Panc1 (cell line): ENCODE data around the gene AKT1S1. TPM values are rescaled to one million over a fixed set of nuclear protein-coding genes. Genes with fewer than 3 reads are reported as not detected.

Experiments
- ATAC-seq: fragments of 200-7000 bp; cut with Tn5 transposase; 2 replicates; pipeline ENCODE4 v1.9.1; 2020; ENCODE audit warnings: mild to moderate bottlenecking, moderate library complexity
- BruUV-seq: library from RNA; stranded (reverse); fragments of 400-500 nt; replicated peaks from 2 replicates; lab custom pipeline; 2021; lab: Mats Ljungman, UMichigan
- CTCF ChIA-PET: fragments of 300-600 bp; sonication (Branson Sonifier 250); formaldehyde crosslinking; loops from one replicate; lab custom pipeline; 2022; ENCODE audit warnings: antibody characterized with exemption; lab: Charles Lee
- POLR2A ChIA-PET: fragments of 300-600 bp; sonication (Branson Sonifier 250); formaldehyde crosslinking; loops from one replicate; lab custom pipeline; 2022; ENCODE audit warnings: antibody characterized with exemption; lab: Charles Lee
- DNase-seq: peaks from one replicate; pipeline ENCODE4 v3.0.0-alpha.2; 2010; ENCODE audit warnings: low read depth, low spot score
- H3K27ac ChIP-seq: 2 replicates; pipeline ENCODE4 v1.5.1; 2011; ENCODE audit warnings: mild to moderate bottlenecking, low read length, inconsistent platforms
- H3K27me3 ChIP-seq: fragments of 200-500 bp; sonication (Bioruptor generic); 2 replicates; pipeline ENCODE4 v1.6.0; 2014; ENCODE audit warnings: low read length, inconsistent platforms; ENCODE audit not compliant: control insufficient read depth, insufficient read depth
- H3K36me3 ChIP-seq: fragments of 200-500 bp; sonication (Bioruptor generic); 2 replicates; pipeline ENCODE4 v1.5.1; 2014; ENCODE audit warnings: inconsistent platforms, mild to moderate bottlenecking, low read length, moderate library complexity; ENCODE audit not compliant: control insufficient read depth, insufficient read depth
- H3K4me1 ChIP-seq: 2 replicates; pipeline ENCODE4 v1.5.1; 2011; ENCODE audit warnings: inconsistent platforms, mild to moderate bottlenecking, low read length, moderate library complexity; ENCODE audit not compliant: control insufficient read depth, insufficient read depth
- H3K4me3 ChIP-seq, 2 experiments: 2 replicates each; pipeline ENCODE4 v1.5.1; 2011 to 2012; ENCODE audit warnings: low read depth in 2 of 2, low read length in 2 of 2, mild to moderate bottlenecking in 2 of 2, inconsistent platforms in 1 of 2, moderate library complexity in 1 of 2
- H3K9me3 ChIP-seq: fragments of 200-500 bp; sonication (Bioruptor generic); 2 replicates; pipeline ENCODE4 v1.5.1; 2014; ENCODE audit warnings: low read depth, mild to moderate bottlenecking, inconsistent platforms, low read length, moderate library complexity; ENCODE audit not compliant: control insufficient read depth, insufficient read depth
- CTCF ChIP-seq: fragments of 450-650 bp; IDR thresholded peaks from 2 replicates; pipeline ENCODE4 v1.5.1; 2017; ENCODE audit warnings: mild to moderate bottlenecking
- POLR2AphosphoS5 ChIP-seq: IDR thresholded peaks from 2 replicates; pipeline ENCODE4 v1.6.1; 2012; ENCODE audit warnings: mild to moderate bottlenecking, low read depth, low read length, moderate library complexity
- REST ChIP-seq, 2 experiments: IDR thresholded peaks; 2 replicates each; pipeline ENCODE4 v1.6.1; 2011 to 2012; ENCODE audit warnings: low read depth in 2 of 2, control low read depth in 1 of 2, low read length in 1 of 2, mild to moderate bottlenecking in 1 of 2, moderate library complexity in 1 of 2; ENCODE audit not compliant: insufficient read depth in 1 of 2
- SIN3A ChIP-seq: IDR thresholded peaks from 2 replicates; pipeline ENCODE4 v1.6.1; 2012; ENCODE audit warnings: low read depth, mild to moderate bottlenecking, low read length, moderate library complexity, borderline replicate concordance; ENCODE audit not compliant: insufficient read depth
- TCF7L2 ChIP-seq: IDR thresholded peaks from 2 replicates; pipeline ENCODE4 v1.6.1; 2011; ENCODE audit warnings: mild to moderate bottlenecking, low read depth, low read length, inconsistent platforms
- in situ Hi-C: cut with HindIII; loops from 2 replicates; pipeline ENCODE4 v1.10.0; 2016; ENCODE audit warnings: low sequenced_read_pairs, low pct_unique_long_range_greater_than_20kb
- intact Hi-C: fragments of 100-400 bp; cut with micrococcal nuclease; formaldehyde crosslinking; loops from one replicate; pipeline ENCODE4 v1.10.0; 2022; ENCODE audit not compliant: unreplicated experiment
- total RNA-seq: library from RNA; stranded (reverse); gene quantifications from one replicate; pipeline ENCODE4 v1.2.1, GENCODE V29; 2021; ENCODE audit not compliant: unreplicated experiment

The AKT1S1 gene
- total RNA-seq, 1 experiment from 2014 or later = 92.8 TPM

GRCh38 chr19:49832556-49832955 lies 44.6 kb downstream of the AKT1S1 start:
- no peaks in the 10 kb centered on the region; the same call in 1 of the 2 replicates for H3K36me3 ChIP-seq
- TF ChIP-seq TCF7L2 (no peak), CTCF (no peak), SIN3A (no peak), REST (IDR thresholded peaks at IDR 0.05; ENCODE audit: insufficient read depth in 1 of 2, low read depth in 2 of 2, low read length in 1 of 2) (no peak), POLR2AphosphoS5 (no peak)
- ATAC-seq = no peak
- intact Hi-C loops (no loop called here), in situ Hi-C loops (no loop called here)
- H3K27ac ChIP-seq = no peak overlapping the region
- ChIA-PET CTCF (no interaction called here), POLR2A (no interaction called here)
- no peaks in the 10 kb centered on the region for H3K27me3 ChIP-seq
- no peaks in the 10 kb centered on the region for H3K4me1 ChIP-seq
- H3K4me3 ChIP-seq = no peak overlapping the region
- no peak for DNase-seq
- H3K9me3 ChIP-seq = no peaks in the 10 kb centered on the region
- BruUV-seq = no TSS peak

- POLR2A ChIA-PET = no interaction called here
- Histone ChIP-seq H3K9me3 (no peaks in the 10 kb centered on the region), H3K36me3 (no peaks in the 10 kb centered on the region; the same call in 1 of the 2 replicates), H3K27ac (no peak overlapping the region), H3K4me3 (no peak overlapping the region), H3K27me3 (no peaks in the 10 kb centered on the region), H3K4me1 (no peaks in the 10 kb centered on the region)
- TF ChIP-seq CTCF (no peak), TCF7L2 (no peak), SIN3A (no peak), POLR2AphosphoS5 (no peak), REST (IDR thresholded peaks at IDR 0.05; ENCODE audit: insufficient read depth in 1 of 2, low read depth in 2 of 2, low read length in 1 of 2) (no peak)
- CTCF ChIA-PET = no interaction called here
- BruUV-seq = no TSS peak
- DNase-seq (no peak), ATAC-seq (no peak)
- in situ Hi-C loops (no loop called here), intact Hi-C loops (no loop called here)
These were observed 45.6 kb downstream of the AKT1S1 start for GRCh38 chr19:49831592-49831991.
